ENCODE data around the gene NACC2. TPM values are rescaled to one million over a fixed set of nuclear protein-coding genes. Genes with fewer than 3 reads are reported as not detected.

The NACC2 gene
- total RNA-seq, 2 donors from 2014 or later: 69.2 to 79.7 TPM

DNA sequence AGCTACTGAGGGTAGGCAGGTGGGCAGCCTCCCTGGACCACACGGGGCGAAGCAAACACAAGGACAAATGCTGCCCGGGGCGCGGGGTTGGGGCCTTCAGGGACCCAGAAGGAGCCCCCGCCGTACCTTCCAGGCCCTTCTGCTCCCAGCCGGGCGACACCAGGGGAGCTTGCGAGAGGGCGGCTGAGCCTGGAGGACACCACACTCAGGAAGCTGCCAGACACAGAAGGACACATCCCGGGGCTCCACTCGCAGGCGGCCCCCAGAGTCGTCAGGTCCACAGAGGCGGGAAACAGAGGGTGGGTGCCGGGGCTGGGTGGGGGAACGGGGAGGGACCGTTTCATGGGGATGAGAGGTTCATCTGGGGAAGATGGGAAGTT lies 75.4 kb downstream of the NACC2 start:
- no peak for DNase-seq (ENCODE audit: low spot score)

GRCh38 chr9:136019041-136019680 lies 75.9 kb downstream of the NACC2 start:
- Histone ChIP-seq H3K4me1 (ENCODE audit: control insufficient read depth in 1 of 2, low read depth in 2 of 2) (peaks cover 0 to 12% of the 10 kb centered on the region in 2 donors), H3K27me3 (replicated peaks; ENCODE audit: insufficient read depth) (no peaks in the 10 kb centered on the region), H3K27ac (no peak overlapping the region), H3K36me3 (peaks cover 6% of the 10 kb centered on the region), H3K9me3 (no peaks in the 10 kb centered on the region), H3K4me3 (no peak overlapping the region)
- ATAC-seq (ENCODE audit: insufficient number of reproducible peaks, low FRiP score, low read depth) (no peak), DNase-seq (ENCODE audit: low spot score) (no peak)
- TF ChIP-seq, protein P1, sequence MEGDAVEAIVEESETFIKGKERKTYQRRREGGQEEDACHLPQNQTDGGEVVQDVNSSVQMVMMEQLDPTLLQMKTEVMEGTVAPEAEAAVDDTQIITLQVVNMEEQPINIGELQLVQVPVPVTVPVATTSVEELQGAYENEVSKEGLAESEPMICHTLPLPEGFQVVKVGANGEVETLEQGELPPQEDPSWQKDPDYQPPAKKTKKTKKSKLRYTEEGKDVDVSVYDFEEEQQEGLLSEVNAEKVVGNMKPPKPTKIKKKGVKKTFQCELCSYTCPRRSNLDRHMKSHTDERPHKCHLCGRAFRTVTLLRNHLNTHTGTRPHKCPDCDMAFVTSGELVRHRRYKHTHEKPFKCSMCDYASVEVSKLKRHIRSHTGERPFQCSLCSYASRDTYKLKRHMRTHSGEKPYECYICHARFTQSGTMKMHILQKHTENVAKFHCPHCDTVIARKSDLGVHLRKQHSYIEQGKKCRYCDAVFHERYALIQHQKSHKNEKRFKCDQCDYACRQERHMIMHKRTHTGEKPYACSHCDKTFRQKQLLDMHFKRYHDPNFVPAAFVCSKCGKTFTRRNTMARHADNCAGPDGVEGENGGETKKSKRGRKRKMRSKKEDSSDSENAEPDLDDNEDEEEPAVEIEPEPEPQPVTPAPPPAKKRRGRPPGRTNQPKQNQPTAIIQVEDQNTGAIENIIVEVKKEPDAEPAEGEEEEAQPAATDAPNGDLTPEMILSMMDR (IDR thresholded peaks at IDR 0.05): no peak

More for the DNA sequence above, 75.4 kb downstream of the NACC2 start:
- Histone ChIP-seq H3K4me3 (no peak overlapping the region), H3K9me3 (no peaks in the 10 kb centered on the region), H3K27ac (no peak overlapping the region), H3K36me3 (peaks cover under 1% of the 10 kb centered on the region), H3K4me1 (ENCODE audit: control insufficient read depth in 1 of 2, low read depth in 2 of 2) (peaks cover 2 to 17% of the 10 kb centered on the region in 2 donors), H3K27me3 (replicated peaks; ENCODE audit: insufficient read depth) (no peaks in the 10 kb centered on the region)
- no peak for ATAC-seq (ENCODE audit: insufficient number of reproducible peaks, low FRiP score, low read depth)
- TF ChIP-seq, protein P1 (IDR thresholded peaks at IDR 0.05): no peak

DNA sequence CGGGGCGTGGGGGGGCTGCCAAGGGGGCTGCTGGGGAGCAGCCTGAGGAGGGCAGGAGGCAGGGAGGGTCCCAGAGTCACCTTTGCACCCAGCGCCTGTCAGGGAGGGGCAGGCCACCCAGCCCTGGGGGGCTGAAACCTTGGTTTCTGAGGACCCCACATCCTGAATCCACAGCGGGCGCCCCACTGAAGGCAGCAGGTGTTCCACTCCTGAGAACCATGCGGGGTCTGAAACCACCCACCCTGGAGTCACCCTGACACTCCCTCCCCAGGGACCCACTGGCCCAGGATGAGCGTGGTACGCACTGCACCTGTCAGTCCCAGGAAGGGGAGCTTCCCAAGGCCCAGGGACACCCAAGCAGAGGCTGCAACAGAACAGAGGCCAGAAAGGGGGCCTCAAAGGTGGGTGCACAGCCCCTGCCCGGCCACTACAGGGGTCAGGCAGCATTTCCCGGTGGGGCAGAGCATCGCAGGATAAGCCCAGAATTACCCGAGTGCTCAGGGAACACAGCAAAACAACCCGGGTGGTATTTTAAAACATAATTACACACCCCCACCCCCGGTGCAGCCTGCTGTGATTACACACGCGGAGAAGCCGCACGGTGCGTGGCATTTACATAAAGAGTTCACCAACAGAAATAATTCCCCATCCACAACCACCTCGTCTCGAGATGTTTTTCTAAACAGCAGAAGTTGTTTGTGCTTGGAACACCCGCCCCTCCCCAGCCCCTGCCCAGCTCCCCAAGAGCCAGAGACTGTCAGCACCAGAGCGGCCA lies 76.6 kb downstream of the NACC2 start:
- ATAC-seq (ENCODE audit: insufficient number of reproducible peaks, low FRiP score, low read depth) (no peak), DNase-seq (ENCODE audit: low spot score) (no peak)
- Histone ChIP-seq H3K27me3 (replicated peaks; ENCODE audit: insufficient read depth) (no peaks in the 10 kb centered on the region), H3K4me1 (ENCODE audit: control insufficient read depth in 1 of 2, low read depth in 2 of 2) (peaks cover 0 to 6% of the 10 kb centered on the region in 2 donors), H3K27ac (no peak overlapping the region), H3K9me3 (no peaks in the 10 kb centered on the region), H3K36me3 (peaks cover 6% of the 10 kb centered on the region), H3K4me3 (no peak overlapping the region)
- TF ChIP-seq, protein P1 (IDR thresholded peaks at IDR 0.05): no peak

DNA sequence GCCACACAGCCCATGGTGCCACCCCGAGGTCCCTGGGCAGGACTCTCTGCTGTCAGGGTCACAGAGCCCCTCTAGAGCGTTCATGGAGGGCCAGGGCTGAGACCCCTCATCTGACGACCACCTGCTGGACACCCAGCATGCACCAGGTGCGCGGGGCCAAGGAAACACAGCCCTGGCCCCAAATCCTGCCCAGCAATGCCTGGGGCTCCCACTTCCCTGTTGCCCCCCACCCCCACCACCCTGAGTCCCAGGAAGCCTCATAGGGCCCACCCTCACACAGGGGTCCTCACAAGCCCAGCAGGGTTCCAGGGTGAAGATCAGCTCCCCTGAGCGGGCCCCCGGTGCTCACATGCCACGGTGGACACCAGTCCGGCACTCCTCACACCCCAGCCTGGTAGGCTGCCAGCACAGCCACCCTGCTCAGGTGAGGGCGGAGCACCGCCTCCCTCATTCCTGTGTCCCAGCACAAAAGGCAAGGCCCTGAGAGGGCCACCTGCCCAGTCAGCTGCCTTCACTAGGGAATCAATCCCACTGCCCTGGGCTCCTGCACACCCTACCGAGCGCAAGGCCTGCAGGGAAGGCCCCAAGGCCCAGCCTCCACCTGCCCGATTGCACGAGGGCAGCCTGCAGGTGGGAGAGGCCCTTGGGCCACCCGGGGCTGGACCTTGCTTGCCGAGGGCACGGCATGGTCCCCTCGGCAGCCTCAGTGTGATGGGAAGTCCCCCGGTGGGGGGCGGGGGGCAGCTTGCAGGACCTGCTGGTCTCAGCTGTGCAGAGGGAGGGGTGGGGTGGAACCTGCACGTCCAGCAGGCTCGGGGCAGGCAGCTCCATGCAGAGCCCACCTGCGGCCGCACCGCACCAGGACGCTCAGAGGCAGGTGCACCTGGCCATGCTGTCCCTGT lies 77.5 kb downstream of the NACC2 start:
- no peak for ATAC-seq (ENCODE audit: insufficient number of reproducible peaks, low FRiP score, low read depth)
- H3K27ac ChIP-seq: no peak overlapping the region
- H3K4me1 ChIP-seq (ENCODE audit: control insufficient read depth in 1 of 2, low read depth in 2 of 2): peaks cover 0 to 7% of the 10 kb centered on the region in 2 donors
- peaks cover 6% of the 10 kb centered on the region for H3K36me3 ChIP-seq
- no peak overlapping the region for H3K4me3 ChIP-seq
- TF ChIP-seq, protein P1 (IDR thresholded peaks at IDR 0.05): no peak
- H3K27me3 ChIP-seq (replicated peaks; ENCODE audit: insufficient read depth): no peaks in the 10 kb centered on the region
- H3K9me3 ChIP-seq: no peaks in the 10 kb centered on the region
- DNase-seq (ENCODE audit: low spot score): no peak

Measured in thoracic aorta (tissue), 2 donors.